GM10266 (cell line): Measurements from ENCODE around the gene ZNF778.

Experiments
- DNase-seq: peaks from one replicate; pipeline ENCODE4 v3.0.0; 2012; ENCODE audit errors: extremely low spot score
- TF ChIP-seq, protein P1 (sequence below): IDR thresholded peaks from 2 replicates; pipeline ENCODE4 v1.5.1; 2012; ENCODE audit warnings: mild to moderate bottlenecking, low read depth; ENCODE audit not compliant: control insufficient read depth, insufficient read depth; ENCODE audit errors: missing control alignments

Gene ZNF778

DNA sequence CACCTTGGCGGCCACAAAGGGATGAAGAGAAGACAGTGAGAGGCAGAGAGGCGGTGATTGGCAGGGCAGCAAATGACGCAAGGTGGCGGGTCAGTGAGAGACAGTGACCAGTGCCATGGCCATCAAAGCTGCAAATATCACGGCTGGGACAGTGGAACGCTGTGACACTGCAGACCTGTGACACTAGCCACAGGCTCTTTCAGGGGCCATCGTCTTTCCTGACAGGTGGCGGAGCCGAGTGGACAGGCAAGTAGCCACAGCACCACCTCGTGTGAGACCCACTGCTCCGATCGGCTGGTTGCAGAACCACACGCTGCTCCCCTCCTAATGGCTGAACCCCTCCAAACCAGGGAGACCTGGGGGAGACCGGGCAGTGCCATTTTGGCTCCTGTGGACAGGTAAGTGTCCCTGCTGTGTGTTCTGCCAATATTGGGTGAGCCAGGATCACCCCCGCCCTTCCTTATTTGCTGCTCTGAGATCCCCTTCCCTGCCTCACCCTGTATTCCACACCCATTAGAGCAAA is 7.9 kb upstream of the ZNF778 start:
- DNase-seq, result no peak
- TF ChIP-seq, protein P1, sequence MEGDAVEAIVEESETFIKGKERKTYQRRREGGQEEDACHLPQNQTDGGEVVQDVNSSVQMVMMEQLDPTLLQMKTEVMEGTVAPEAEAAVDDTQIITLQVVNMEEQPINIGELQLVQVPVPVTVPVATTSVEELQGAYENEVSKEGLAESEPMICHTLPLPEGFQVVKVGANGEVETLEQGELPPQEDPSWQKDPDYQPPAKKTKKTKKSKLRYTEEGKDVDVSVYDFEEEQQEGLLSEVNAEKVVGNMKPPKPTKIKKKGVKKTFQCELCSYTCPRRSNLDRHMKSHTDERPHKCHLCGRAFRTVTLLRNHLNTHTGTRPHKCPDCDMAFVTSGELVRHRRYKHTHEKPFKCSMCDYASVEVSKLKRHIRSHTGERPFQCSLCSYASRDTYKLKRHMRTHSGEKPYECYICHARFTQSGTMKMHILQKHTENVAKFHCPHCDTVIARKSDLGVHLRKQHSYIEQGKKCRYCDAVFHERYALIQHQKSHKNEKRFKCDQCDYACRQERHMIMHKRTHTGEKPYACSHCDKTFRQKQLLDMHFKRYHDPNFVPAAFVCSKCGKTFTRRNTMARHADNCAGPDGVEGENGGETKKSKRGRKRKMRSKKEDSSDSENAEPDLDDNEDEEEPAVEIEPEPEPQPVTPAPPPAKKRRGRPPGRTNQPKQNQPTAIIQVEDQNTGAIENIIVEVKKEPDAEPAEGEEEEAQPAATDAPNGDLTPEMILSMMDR, result no peak

DNA sequence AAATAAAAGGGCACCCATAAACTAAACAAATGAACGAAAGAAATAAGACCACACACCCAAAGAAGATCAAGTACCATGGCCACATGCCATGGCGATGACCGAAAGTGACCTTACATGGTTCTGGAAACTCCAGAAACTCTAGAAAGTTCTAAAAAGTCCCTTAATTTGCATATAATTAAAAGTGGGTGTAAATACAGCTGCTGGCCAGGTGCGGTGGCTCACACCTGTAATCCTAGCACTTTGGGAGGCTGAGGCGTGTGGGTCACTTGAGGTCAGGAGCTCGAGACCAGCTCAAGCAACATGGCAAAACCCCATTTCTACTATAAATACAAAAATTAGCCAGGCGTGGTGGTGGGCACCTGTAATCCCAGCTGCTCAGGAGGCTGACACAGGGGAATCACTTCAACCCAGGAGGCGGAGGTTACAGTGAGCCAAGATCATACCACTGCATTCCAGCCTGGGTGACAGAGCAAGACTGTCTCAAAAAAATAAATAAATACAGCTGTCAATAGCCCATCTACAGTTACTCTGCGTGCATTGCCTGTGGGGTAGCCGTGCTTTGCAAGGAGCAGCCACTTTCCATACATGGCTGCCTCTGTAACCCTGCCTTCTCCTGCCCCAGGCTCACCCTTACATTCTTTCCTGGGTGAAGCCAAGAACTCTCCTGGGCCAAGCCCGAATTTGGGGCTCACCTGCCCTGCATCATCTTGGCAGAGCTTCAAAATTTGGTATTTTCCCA is 7.2 kb upstream of the ZNF778 start:
- TF ChIP-seq, protein P1, result no peak
- no peak for DNase-seq

DNA sequence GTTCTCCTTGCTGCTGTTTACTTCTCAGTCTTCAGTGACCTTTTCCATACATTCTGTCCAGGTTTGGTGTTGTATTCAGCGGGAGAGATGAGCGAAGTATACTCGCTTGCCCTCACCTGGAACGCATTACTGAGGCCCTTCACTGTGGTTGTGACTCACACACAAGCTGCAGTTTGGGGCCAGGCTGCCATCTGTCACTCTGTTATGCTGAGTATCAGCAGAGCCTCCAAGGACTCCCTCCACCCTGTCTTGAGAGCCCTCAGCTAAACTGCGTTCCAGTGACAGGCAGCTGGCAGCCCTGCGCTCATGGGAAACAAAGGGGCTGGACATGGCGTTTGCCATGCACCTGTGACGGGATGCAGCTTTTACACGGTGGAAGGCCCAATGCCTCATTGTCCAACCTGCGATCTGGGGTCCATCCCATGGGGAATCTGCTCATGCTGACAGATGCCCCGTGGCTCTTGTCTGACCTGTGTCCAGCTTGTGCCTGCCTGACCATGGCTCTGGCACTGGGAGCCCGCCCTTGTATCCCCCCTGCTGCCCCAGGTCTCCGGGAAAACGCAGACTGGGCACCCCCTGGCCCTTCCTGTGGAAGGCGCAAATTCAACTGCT is 6.5 kb upstream of the ZNF778 start:
- DNase-seq, result no peak
- TF ChIP-seq, protein P1, result no peak

DNA sequence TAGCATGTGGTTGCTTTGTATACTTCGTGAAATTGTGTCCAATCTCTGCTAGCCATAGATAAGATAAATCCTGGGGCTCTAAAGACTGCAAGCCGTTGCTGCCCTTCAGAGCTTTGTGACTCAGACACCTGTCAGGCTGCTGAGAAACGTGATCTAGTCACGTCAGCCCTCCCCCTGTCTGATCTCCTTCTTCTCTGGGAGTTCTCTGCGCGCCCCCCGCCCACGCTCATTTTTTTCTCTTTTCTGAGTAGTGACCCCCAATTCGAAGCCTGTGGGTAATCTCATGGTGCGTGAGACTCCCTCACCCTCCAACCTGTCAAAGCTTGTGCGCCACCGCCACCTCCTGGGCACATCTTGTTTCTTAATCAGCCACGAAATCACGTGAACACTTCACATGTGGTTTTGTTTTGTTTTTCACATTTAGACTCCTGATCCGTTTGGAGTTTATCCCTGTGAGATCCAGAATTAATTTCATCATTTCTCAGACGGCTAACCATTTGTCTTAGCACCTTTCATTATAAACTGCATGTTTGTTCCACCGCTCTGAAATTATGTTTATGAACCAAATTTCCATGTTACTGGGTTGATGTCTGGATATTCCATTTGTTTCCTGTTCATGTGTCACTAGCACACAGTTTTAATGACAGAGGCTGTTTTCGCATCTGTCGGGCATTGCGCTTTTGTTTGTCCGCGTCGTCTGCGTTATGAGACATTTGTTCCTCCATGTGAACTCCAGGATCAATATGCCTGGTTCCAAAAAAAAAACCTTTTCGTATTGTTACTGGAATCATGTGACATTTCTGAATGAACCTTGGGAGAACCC is 977 bp upstream of the ZNF778 start:
- DNase-seq, result peak; percentile 88
- TF ChIP-seq, protein P1, result peak; percentile 89

DNA sequence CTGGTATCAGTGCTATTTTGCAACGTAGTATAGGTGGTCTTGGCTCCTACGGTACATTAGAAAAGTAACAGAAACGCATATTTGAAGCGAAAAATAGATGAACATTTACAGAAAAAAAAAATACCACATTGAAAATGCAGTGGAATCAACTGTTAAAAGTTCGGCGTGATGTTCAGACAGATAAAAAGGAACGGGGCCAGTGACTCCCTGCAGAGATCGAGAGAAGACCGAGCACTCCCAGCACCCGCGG is 440 bp upstream of the ZNF778 start:
- TF ChIP-seq, protein P1, result no peak
- no peak for DNase-seq

DNA sequence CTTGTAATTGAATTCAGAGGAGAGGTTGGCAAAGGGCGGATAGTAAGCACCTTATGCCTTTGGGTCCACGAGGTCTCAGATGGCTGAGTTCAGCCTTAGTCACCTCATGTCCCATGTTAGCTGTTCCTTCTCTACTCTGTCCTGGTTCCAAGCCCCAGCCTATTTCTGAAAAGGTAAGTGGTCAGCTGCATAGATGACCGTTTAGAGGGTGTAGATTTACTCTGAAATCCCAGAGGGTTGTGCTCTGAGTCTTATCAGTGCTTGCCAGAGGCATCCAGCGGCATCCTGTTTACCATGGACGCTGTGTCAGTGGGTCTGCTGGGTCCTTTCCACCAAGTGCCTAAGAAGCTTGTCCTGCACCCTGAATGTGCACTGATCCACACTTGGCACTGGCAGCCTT is 1.9 kb downstream of the ZNF778 start:
- TF ChIP-seq, protein P1, result no peak

More for the DNA sequence above, 1.9 kb downstream of the ZNF778 start:
- DNase-seq, result no peak
